ENCODE measurements around the gene PSMD10.

PSMD10 gene

GRCh38 chrX:108072746-108073145, 18.6 kb downstream of the PSMD10 start:
- no peak for DNase-seq (ENCODE audit: low read depth in 1 of 2, low spot score in 1 of 2)

- no peak for DNase-seq (ENCODE audit: low read depth in 1 of 2, low spot score in 1 of 2)
These were observed 19.8 kb downstream of the PSMD10 start for GRCh38 chrX:108071578-108071977.

DNA sequence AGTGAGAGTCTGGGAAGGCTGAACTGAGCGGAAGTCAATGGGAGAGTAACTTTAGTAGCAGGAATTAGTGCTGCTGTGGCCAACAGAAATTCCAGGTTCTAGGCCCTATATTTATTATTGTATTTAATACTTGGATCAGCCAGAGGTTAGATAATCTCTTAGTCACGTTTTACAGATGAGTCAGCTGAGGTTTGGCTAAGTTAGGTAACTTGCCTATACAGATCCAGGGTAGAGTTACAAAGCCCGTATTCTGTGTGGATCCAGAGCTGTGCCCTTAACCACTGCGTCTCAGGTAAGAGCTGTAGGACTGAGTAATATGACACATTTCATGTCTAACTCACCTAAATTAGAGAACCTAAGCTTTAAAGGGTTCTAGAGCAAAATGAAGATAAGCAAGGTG, 20.5 kb downstream of the PSMD10 start:
- DNase-seq (ENCODE audit: low read depth in 1 of 2, low spot score in 1 of 2) = no peak

- no peak for DNase-seq (ENCODE audit: low read depth in 1 of 2, low spot score in 1 of 2)
These were observed 23.2 kb downstream of the PSMD10 start for GRCh38 chrX:108068121-108068520.

GRCh38 chrX:108064613-108065012, 26.7 kb downstream of the PSMD10 start:
- no peak for DNase-seq (ENCODE audit: low read depth in 1 of 2, low spot score in 1 of 2)

GRCh38 chrX:108064001-108064400, 27.3 kb downstream of the PSMD10 start:
- DNase-seq (ENCODE audit: low read depth in 1 of 2, low spot score in 1 of 2) = no peak

GRCh38 chrX:108059801-108060200, 31.5 kb downstream of the PSMD10 start:
- DNase-seq (ENCODE audit: low read depth in 1 of 2, low spot score in 1 of 2) = no peak

GRCh38 chrX:108055546-108055945, 35.8 kb downstream of the PSMD10 start:
- no peak for DNase-seq (ENCODE audit: low read depth in 1 of 2, low spot score in 1 of 2)

GRCh38 chrX:108053218-108053617, 38.1 kb downstream of the PSMD10 start:
- no peak for DNase-seq (ENCODE audit: low read depth in 1 of 2, low spot score in 1 of 2)

DNA sequence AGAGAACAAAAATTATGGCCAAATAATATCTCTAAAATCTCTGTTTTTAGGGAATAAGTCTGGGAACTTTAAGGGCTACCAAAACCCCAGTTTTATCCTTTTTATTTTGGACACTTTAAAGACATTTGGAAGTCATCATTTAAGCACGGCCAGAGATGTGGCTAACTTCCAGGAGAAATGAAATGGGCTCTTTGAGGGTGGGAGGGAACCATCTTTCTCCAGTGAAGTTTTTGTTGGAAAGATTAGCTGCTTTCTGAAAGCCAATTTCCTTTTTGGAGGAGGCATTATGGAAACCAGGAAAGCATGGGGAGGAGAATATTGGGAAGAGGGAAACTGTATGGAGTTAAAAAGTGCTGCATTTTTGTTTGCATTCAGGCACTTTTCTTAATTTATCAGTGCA, 41.7 kb downstream of the PSMD10 start:
- DNase-seq (ENCODE audit: low read depth in 1 of 2, low spot score in 1 of 2) = no peak

DNA sequence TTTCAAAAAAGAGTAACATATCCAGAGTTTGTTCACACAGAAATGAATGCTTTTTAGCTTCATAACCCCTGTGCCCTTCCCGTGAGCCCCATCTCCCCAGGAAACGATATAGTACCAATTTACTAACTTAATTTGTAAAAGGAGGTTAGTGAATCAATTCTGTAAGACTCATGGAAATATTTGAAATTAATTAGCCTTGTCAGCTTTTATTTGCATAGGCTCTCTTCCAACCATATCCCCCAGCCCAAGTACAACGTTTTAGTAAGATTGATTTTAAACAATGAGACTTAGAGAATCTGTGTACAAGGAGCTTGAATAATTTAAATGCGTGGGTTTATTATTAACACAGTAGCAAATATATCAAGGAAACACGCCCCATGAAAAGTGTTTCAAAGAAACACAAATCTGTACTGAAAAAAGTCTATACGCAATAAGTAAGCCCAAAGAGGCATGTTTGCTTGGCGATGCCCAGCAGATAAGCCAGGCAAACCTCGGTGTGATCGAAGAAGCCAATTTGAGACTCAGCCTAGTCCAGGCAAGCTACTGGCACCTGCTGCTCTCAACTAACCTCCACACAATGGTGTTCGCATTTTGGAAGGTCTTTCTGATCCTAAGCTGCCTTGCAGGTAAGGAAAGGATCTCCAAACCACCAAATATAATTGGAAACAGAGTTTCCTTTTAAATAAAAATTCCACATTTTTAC, 46.6 kb downstream of the PSMD10 start, which contains the start of gene VSIG1:
VSIG1 (plus strand) TSS at position 512 of the 703 bp plus-strand sequence; CDS start at position 578, 66 bp downstream.
- no peak for DNase-seq (ENCODE audit: low read depth in 1 of 2, low spot score in 1 of 2)

DNA sequence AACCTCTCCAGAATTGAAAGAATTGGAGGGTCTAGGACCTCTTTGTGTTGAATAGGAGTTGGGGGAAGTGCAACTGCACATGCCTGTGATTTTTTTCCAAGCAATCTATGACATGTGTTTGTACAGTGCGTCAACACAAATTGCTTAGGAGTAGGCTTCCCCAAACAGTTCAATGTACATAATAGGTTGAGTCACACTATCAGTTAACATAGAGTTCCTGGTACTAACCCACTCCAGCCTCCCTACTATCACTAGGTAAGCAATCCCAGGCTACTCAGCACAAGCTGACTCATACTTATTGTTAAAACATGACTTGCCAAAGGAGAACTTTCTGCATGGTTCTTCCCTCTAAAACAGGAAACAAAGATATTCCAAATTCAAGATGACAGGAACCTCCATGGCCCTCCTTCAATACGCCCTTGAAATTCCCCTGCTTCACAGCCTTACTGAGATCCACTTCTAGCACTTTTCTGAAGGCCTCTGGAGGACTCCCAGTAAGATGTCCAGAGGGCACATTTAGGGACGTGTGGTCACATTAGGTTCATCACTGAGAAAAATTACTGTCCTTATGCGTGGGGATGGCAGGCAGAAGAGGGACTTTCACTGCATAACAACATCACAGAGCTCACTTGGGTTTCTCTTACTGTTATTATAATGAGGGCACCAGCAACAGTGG, 54.9 kb downstream of the PSMD10 start:
- no peak for DNase-seq (ENCODE audit: low read depth in 1 of 2, low spot score in 1 of 2)

DNA sequence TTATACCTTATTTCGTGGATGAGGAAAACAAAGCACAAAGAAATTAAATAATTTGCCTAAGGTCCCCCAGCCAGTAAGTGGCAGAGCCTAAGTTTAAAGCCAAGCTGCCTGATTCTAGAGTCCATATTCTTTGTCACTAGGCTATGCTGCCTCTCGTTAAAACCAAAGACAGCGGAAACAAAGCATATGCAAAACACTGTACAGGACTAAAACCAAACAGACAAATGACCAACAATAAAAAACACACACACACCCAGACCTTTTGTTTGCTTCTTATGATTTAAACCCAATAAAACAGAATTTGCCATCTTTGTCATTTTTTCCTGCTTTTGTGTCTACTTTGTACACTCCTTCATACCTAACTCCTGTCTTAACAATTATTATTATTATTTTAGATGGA, 56.6 kb downstream of the PSMD10 start:
- no peak for DNase-seq (ENCODE audit: low read depth in 1 of 2, low spot score in 1 of 2)

Measured in activated T-helper 1 cell treated with anti-CD3 and anti-CD28 coated beads, Interleukin-2, amount 50 U/mL, for 16 hours (primary cell).